Right cardiac atrium (tissue), 5 donors: Measurements from ENCODE around the gene APOBEC3B. TPM values are rescaled to one million over a fixed set of nuclear protein-coding genes. Genes with fewer than 3 reads are reported as not detected.

Experiments
- ATAC-seq, 2 donors: fragments of 200-7000 bp; cut with Tn5 transposase; one replicate each; pipeline versions ENCODE4 v1.8.0 to v1.9.1; 2020; ENCODE audit warnings: moderate library complexity in 2 of 2, mild to moderate bottlenecking in 1 of 2
- DNase-seq, 3 donors: peaks; one replicate each; pipeline ENCODE4 v3.0.0-alpha.2; 2020
- H3K27ac ChIP-seq: one replicate; pipeline ENCODE4 v1.5.1; 2013; ENCODE audit warnings: mild to moderate bottlenecking, low read length, control low read depth, moderate library complexity
- H3K27me3 ChIP-seq: one replicate; pipeline ENCODE4 v1.6.1; 2013; ENCODE audit not compliant: control insufficient read depth, insufficient read depth
- H3K4me1 ChIP-seq: one replicate; pipeline ENCODE4 v1.6.1; 2013; ENCODE audit warnings: low read length; ENCODE audit not compliant: control insufficient read depth, insufficient read depth
- H3K4me3 ChIP-seq: one replicate; pipeline ENCODE4 v1.5.1; 2013; ENCODE audit warnings: low read length, control low read depth
- H3K9me3 ChIP-seq: one replicate; pipeline ENCODE4 v1.6.1; 2013; ENCODE audit warnings: low read length; ENCODE audit not compliant: control insufficient read depth
- WGBS: extraction: QIAGEN DNeasy Blood & Tissue Kit; methylation state at CpG from one replicate; pipeline ENCODE4 v1.1.7; 2013; 5-methylcytosine and 5-hydroxymethylcytosine counted together
- intact Hi-C, 4 donors: fragments of 100-400 bp; cut with DNase I; formaldehyde crosslinking; loops; one replicate each; pipeline versions ENCODE4 v1.11.0 to v1.14.0; 2022 to 2023
- long read RNA-seq, 4 donors: library from polyadenylated mRNA; unstranded; transcript quantifications; one replicate each; pipeline ENCODE4 v2.0.0, GENCODE V29; 2020 to 2021
- polyA plus RNA-seq: library from polyadenylated mRNA; stranded (reverse); fragments of 200-250 nt; gene quantifications from one replicate; pipeline ENCODE4 v1.2.3, GENCODE V29; 2013
- total RNA-seq, 4 donors: library from RNA; stranded (reverse); fragmentation: NEBNext Ultra II Directional; extraction: Animal tissue kit (Norgen Biotek cat#: 25700); gene quantifications; one replicate each; pipeline ENCODE4 v1.2.1, GENCODE V29; 2021
- donor health status: healthy with polysubstance abuse.
- donor health status: DM: no; HTN: yes; CAD: no.
- donor health status: DM: no; HTN: no; CAD: no.
- donor health status: DM: no; HTN: yes; CAD: no; lungs with severe emphysema.
- donor health status: DM: yes; HTN: yes; CAD: no.

The APOBEC3B gene
- total RNA-seq (1 to 10 TPM; 1.3 to 1.9 (median 1.6) TPM), polyA plus RNA-seq (2.6 TPM)
- long read RNA-seq, donor 1, partial matches to known transcripts: 1 of 6 reads
- long read RNA-seq, donor 1, other reads (novel, unspliced or antisense): 1 of 6 reads
- long read RNA-seq, donor 2: 0 reads
- long read RNA-seq, donor 3, partial matches to known transcripts: 0 of 3 reads
- long read RNA-seq, donor 3, other reads (novel, unspliced or antisense): 0 of 3 reads
- long read RNA-seq, donor 4, partial matches to known transcripts: 0 of 2 reads
- long read RNA-seq, donor 4, other reads (novel, unspliced or antisense): 0 of 2 reads

DNA sequence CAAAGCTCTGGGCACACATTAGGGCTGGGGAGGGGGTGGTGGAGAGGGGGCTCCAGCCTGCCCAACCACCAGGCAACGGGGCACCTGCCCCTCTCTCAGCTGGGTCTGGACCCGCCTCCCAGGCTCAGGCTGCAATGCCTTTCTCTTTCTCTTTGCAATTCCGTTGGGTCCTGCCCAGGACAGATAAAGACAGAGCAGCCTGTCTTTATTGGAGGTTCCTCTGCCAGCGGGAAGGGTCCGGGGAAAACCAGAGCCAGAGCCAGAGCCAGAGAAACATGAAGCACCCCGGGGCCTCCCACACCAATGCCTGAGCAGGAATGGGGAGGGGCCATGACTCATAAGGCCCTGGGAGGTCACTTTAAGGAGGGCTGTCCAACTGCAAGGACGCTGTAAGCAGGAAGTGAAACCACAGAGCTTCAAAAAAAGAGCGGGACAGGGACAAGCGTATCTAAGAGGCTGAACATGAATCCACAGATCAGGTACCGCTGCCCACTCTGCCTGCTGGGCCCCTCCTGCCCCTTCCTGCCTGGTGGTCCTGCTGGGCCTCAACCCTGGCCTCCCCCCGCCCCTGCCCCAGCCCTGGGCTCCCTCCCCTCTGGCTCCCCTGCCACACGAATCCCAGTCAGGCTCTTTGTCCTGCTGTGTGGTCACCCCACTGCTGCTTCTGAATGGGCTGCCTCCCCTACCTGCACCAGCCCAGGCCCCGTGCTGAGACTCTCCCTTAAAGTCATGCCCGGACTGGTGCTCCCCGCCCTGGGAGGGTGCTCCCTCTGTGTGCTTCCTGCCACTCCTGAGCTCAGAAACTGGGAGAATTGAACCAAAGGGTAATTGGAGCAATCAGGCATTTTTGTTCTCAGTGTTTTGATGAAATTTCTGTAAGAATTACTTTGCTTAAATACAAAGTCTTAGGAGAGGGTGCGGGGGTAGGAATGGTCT is at the start of gene APOBEC3B:
TSS of gene APOBEC3B (plus strand) at position 356 of the 936 bp plus-strand sequence. CDS start at position 463, 107 bp downstream.
- no peaks in the 10 kb centered on the region for H3K9me3 ChIP-seq
- no peaks in the 10 kb centered on the region for H3K4me1 ChIP-seq
- 14% methylated on average over 16 of the region's 16 CpGs for WGBS
- peak; percentile 97 to 99 for ATAC-seq
- peak within 1 kb of the TSS; percentile 52 for H3K4me3 ChIP-seq
- intact Hi-C loops: no loop called here
- no peaks in the 10 kb centered on the region for H3K27me3 ChIP-seq
- no peak within 1 kb of the TSS for H3K27ac ChIP-seq
- peak; percentile 84 to 90 (median 85) for DNase-seq

DNA sequence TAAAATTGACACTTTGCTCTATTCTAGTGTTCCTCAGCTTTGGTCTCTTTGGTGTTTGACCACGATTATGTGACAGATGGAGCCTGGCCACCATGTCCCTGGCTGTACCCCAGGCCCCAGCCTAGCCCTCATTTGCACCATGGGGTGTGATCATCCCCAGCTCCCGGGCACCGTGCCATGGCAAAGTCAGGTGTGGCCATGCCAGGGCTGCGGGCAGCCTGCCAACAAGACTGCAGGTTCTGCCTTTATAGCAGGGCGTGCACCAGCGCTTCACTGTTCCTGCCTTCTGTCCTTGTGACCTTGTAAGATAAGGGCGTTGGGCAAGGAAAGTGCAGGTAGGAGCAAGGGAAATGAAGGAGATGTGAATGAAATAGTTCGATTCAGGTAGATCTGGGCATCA is 47.1 kb upstream of the APOBEC3B start:
- H3K4me3 ChIP-seq: no peak overlapping the region
- H3K4me1 ChIP-seq: no peaks in the 10 kb centered on the region
- 67% methylated on average over 8 of the region's 8 CpGs for WGBS
- H3K27ac ChIP-seq: no peak overlapping the region
- DNase-seq (peak; percentile 37 to 83 (median 81)), ATAC-seq (peak; percentile 34 to 72)
- intact Hi-C loops: no loop called here
- H3K27me3 ChIP-seq: no peaks in the 10 kb centered on the region
- no peaks in the 10 kb centered on the region for H3K9me3 ChIP-seq

DNA sequence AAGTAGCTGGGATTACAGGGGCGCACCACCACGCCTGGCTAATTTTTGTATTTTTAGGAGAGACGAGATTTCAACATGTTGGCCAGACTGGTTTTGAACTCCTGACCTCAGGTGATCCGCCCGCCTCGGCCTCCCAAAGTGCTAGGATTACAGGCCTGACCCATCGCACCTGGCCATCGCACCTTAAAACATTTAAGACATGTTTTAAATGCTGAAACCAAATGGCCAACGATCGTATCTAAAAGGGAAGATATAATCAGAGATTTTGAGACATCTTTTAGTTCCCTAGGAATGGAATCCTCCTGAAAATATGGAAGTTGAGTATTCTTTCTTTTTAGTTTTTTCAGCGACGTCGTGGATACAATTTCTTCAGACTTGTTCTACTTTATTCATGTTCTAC is 46.5 kb upstream of the APOBEC3B start:
- no peaks in the 10 kb centered on the region for H3K27me3 ChIP-seq
- intact Hi-C loops: no loop called here
- no peaks in the 10 kb centered on the region for H3K9me3 ChIP-seq
- H3K27ac ChIP-seq: no peak overlapping the region
- ATAC-seq: no peak
- no peaks in the 10 kb centered on the region for H3K4me1 ChIP-seq
- DNase-seq: no peak
- 91% methylated on average over 13 of the region's 13 CpGs for WGBS
- no peak overlapping the region for H3K4me3 ChIP-seq

DNA sequence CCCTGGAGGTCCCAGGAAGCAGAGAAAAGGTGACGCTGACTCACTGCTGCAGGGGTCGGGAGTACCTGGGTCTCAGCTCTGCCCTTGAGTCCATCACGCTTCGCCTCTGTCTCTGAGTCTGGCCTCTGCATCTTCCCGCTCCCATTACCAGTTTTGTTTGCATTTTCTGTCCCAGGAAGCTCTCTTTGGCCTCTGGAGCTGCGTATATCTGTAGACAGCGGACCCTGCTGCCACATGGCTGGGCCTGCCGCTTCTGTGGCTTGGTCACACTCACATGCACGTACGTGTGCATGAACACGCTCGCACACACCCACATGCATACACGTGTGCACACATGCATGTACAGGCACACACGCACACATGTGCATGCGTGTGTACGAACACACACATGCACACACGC is 45.6 kb upstream of the APOBEC3B start:
- Histone ChIP-seq H3K27ac (no peak overlapping the region), H3K27me3 (no peaks in the 10 kb centered on the region), H3K4me1 (no peaks in the 10 kb centered on the region), H3K9me3 (no peaks in the 10 kb centered on the region), H3K4me3 (no peak overlapping the region)
- DNase-seq: no peak
- WGBS: 75% methylated on average over 17 of the region's 17 CpGs
- intact Hi-C loops: no loop called here
- peak in 1 of 2 donors; percentile 11 for ATAC-seq

DNA sequence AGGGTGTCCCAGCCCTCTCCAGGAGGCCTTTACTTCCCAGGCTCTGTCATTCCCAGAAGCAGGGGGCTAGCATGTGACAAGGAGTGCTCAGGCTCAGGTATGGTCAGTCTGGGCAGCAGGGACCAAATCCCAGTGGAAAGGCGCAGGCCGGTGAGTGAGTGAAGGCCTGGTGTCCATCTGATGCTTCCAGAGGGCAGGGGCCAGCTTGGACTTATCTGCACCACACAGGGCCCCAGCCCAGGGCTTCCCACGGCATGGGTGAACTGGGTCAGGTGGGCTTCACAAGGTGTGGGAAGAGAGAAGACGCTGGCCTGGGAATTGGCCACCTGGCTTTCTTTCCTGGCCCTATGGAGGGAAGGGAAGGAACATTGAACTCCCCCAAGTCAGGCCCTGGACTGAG is 45.1 kb upstream of the APOBEC3B start:
- 88% methylated on average over 4 of the region's 4 CpGs for WGBS
- intact Hi-C loops: no loop called here
- H3K9me3 ChIP-seq: no peaks in the 10 kb centered on the region
- no peaks in the 10 kb centered on the region for H3K4me1 ChIP-seq
- H3K27me3 ChIP-seq: no peaks in the 10 kb centered on the region
- no peak overlapping the region for H3K27ac ChIP-seq
- no peak for DNase-seq
- no peak overlapping the region for H3K4me3 ChIP-seq
- no peak for ATAC-seq

DNA sequence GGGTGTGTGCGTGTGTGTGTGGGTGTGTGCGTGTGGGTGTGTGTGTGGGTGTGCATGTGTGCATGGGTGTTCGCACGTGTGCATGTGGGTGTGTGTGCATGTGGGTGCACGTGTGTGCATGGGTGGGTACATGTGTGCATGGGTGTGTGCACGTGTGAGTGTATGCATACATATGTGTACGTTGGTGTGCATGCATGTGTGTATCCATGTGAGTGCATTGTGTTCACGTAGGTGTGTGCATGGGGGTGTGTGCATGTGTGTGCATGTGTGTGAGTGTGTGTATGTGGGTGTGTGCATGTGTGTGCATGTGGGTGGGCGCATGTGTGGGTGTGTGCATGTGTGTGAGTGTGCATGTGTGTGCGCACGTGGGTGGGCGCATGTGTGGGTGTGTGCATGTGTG is 44.6 kb upstream of the APOBEC3B start:
- Histone ChIP-seq H3K4me1 (no peaks in the 10 kb centered on the region), H3K4me3 (no peak overlapping the region), H3K27ac (no peak overlapping the region), H3K27me3 (no peaks in the 10 kb centered on the region), H3K9me3 (no peaks in the 10 kb centered on the region)
- DNase-seq: no peak
- ATAC-seq: peak in 1 of 2 donors; percentile 17
- intact Hi-C loops: no loop called here
- 83% methylated on average over 12 of the region's 12 CpGs for WGBS

DNA sequence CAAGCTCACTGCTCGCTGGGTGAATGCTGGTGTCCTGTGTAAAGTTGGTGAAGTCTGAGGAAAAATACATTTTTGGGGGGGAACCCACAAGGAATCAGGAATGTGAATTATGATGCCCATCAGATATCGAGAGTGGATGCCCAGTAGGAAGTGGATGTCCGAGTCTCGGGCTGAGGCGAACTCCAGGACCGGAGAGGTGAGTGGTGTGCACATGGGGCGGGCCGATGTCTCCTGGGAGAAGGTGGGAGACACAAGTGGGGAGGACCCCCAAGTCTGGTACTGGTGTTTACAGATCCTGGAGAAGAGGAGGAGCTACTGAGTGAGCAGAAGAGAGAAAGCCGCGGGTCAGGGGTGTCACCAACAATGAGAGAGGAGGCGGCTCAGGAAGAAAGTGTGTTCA is 43.9 kb upstream of the APOBEC3B start:
- no peaks in the 10 kb centered on the region for H3K4me1 ChIP-seq
- H3K9me3 ChIP-seq: no peaks in the 10 kb centered on the region
- ATAC-seq: no peak
- intact Hi-C loops: no loop called here
- WGBS: 73% methylated on average over 11 of the region's 11 CpGs
- H3K4me3 ChIP-seq: no peak overlapping the region
- no peak overlapping the region for H3K27ac ChIP-seq
- no peaks in the 10 kb centered on the region for H3K27me3 ChIP-seq
- no peak for DNase-seq

DNA sequence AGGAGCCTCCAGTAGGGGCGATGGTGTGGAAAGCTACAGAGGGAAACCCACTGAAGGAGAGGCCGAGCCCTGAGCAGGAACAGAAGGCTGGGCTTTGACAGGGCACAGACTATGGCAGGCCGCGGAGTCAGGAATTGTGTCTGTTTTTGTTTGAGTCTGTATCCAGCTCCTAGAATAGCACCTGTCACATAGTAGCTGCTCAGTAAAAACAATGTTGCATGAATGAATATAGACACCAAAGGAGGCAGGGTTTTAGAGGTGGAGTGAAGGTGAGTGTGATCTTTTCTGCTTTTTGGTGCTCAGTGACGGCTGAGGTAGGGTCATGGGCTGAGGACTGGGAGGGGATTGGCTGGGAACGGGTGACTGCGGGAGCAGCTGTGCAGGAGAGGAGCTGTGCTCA is 43.2 kb upstream of the APOBEC3B start:
- H3K27ac ChIP-seq: no peak overlapping the region
- H3K9me3 ChIP-seq: no peaks in the 10 kb centered on the region
- ATAC-seq: no peak
- H3K4me1 ChIP-seq: no peaks in the 10 kb centered on the region
- no peaks in the 10 kb centered on the region for H3K27me3 ChIP-seq
- WGBS: 83% methylated on average over 7 of the region's 7 CpGs
- intact Hi-C loops: no loop called here
- H3K4me3 ChIP-seq: no peak overlapping the region
- DNase-seq: no peak

DNA sequence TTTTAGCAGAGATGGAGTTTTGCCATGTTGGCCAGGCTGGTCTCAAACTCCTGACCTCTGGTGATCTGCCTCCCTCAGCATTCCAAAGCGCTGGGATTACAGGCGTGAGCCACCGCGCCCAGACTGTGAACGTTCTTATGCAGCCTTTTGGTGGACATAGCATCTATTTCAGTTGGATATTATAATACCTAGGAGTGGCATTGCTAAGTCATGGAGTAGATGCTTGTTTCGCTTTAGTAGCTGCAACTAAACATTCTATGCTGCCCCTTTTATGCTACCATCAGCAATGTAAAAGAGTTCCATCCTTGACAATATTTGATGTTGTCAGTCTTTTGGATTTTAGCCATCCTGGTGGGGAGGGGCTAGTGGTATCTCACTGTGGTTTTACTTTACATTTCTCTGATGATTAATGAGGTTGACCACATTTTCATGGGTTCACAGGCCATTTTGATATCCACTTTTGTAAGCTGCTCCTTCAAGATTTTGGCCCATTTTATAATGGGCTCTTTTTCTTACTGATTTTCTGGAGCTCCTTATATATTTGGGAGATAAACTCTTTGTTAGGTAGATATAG is 41.2 kb upstream of the APOBEC3B start:
- H3K27me3 ChIP-seq: no peaks in the 10 kb centered on the region
- intact Hi-C loops: no loop called here
- H3K27ac ChIP-seq: no peak overlapping the region
- ATAC-seq (no peak), DNase-seq (no peak)
- H3K9me3 ChIP-seq: no peaks in the 10 kb centered on the region
- H3K4me3 ChIP-seq: no peak overlapping the region
- WGBS: 92% methylated on average over 6 of the region's 6 CpGs
- H3K4me1 ChIP-seq: no peaks in the 10 kb centered on the region

DNA sequence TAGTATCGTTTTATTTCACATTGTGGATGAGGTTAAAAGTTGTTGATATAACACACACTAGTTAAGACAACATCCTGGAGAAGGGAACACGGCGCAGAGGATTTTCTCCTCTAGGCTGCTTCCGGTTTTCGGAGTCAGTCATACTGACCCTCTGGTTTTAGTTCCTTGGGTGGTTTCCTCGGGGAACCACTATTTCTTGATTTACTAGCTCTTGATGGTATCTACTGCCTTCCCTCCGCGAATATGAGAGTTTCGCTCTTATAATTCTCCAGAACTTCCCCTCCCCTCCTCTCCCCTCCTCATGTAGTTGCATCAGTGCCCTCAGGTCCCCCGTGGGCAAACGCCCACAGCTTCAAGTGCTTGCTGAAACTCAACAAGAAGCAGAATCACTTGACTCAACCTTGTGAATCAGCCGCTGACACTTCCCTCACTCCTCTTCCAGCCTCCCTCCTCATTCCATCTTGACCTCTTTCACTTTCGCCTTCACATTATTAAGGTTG is 40.6 kb upstream of the APOBEC3B start:
- Histone ChIP-seq H3K4me3 (no peak overlapping the region), H3K9me3 (no peaks in the 10 kb centered on the region), H3K4me1 (no peaks in the 10 kb centered on the region), H3K27me3 (no peaks in the 10 kb centered on the region), H3K27ac (no peak overlapping the region)
- DNase-seq (peak in 1 of 3 donors; percentile 51), ATAC-seq (no peak)
- intact Hi-C loops: no loop called here
- WGBS: 71% methylated on average over 13 of the region's 13 CpGs

DNA sequence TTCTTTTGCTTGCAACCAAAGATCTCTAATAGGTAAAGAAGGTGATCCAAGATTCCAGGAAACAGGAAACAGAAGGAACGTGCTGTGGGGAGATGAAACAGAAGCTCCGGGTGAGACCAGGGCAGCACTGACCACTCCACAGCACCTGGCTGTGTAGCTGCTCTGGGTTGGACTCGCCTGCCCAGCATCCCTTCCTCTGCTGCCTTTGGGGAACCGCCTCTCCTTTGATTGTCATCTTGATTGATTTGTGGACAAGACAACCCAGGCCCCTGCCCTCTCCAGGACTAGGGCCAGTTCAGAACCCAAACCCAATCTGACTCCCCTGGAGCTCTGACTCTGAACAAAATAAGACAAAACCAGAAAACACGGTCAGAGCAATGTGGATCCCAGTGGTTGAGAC is 39.4 kb upstream of the APOBEC3B start:
- no peak for DNase-seq
- Histone ChIP-seq H3K27ac (no peak overlapping the region), H3K27me3 (no peaks in the 10 kb centered on the region), H3K9me3 (no peaks in the 10 kb centered on the region), H3K4me1 (no peaks in the 10 kb centered on the region), H3K4me3 (no peak overlapping the region)
- WGBS: 76% methylated on average over 5 of the region's 5 CpGs
- no peak for ATAC-seq
- intact Hi-C loops: no loop called here
